Measurements from ENCODE around the gene STEAP1B.

The STEAP1B gene

DNA sequence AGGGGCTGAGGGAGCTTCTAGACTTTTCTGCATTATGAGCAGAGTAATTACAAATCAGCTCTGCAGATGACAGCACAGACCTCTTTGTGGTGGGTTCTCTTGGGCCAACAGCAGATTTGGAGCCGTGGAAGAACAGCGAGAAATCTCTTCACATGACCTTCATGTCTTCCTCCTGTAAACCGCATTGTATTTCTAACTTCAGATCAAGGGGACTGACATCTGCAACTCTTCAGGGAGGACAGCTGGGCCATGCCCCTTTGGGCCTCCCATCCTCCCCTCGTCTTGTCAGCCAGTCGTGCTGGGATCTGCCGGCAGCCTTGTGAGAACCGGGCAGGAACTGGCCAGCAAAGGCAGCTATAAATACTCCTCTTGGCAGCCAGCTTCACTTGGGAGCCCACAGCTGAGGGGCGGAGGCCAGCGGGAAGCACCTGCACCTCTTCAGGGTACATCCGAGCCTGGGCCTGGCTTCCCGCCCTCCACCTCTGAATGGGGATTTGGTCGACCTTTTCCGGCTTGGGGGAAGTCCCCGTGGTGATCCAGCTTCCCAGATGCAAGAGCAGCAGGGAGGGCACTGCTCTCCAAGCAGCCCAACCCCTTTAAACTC, 54.7 kb downstream of the STEAP1B start:
- H3K79me2 ChIP-seq: no peaks in the 10 kb centered on the region
- H3K4me1 ChIP-seq: no peaks in the 10 kb centered on the region
- no peak overlapping the region for H3K4me2 ChIP-seq (ENCODE audit: low read length)
- H3K9me3 ChIP-seq (ENCODE audit: control insufficient read depth, low read length): no peaks in the 10 kb centered on the region
- no peaks in the 10 kb centered on the region for H3K27me3 ChIP-seq (ENCODE audit: control insufficient read depth, insufficient read depth, low read length)
- no peak overlapping the region for H3K27ac ChIP-seq
- no peak overlapping the region for H3K9ac ChIP-seq
- TF ChIP-seq, protein P1, sequence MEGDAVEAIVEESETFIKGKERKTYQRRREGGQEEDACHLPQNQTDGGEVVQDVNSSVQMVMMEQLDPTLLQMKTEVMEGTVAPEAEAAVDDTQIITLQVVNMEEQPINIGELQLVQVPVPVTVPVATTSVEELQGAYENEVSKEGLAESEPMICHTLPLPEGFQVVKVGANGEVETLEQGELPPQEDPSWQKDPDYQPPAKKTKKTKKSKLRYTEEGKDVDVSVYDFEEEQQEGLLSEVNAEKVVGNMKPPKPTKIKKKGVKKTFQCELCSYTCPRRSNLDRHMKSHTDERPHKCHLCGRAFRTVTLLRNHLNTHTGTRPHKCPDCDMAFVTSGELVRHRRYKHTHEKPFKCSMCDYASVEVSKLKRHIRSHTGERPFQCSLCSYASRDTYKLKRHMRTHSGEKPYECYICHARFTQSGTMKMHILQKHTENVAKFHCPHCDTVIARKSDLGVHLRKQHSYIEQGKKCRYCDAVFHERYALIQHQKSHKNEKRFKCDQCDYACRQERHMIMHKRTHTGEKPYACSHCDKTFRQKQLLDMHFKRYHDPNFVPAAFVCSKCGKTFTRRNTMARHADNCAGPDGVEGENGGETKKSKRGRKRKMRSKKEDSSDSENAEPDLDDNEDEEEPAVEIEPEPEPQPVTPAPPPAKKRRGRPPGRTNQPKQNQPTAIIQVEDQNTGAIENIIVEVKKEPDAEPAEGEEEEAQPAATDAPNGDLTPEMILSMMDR (IDR thresholded peaks at IDR 0.05): no peak
- H2AFZ ChIP-seq: peak overlapping the region; percentile 5
- H3K4me3 ChIP-seq (ENCODE audit: low read depth, low read length): no peak overlapping the region
- H3K36me3 ChIP-seq (ENCODE audit: control insufficient read depth, insufficient read depth, low read length): no peaks in the 10 kb centered on the region

DNA sequence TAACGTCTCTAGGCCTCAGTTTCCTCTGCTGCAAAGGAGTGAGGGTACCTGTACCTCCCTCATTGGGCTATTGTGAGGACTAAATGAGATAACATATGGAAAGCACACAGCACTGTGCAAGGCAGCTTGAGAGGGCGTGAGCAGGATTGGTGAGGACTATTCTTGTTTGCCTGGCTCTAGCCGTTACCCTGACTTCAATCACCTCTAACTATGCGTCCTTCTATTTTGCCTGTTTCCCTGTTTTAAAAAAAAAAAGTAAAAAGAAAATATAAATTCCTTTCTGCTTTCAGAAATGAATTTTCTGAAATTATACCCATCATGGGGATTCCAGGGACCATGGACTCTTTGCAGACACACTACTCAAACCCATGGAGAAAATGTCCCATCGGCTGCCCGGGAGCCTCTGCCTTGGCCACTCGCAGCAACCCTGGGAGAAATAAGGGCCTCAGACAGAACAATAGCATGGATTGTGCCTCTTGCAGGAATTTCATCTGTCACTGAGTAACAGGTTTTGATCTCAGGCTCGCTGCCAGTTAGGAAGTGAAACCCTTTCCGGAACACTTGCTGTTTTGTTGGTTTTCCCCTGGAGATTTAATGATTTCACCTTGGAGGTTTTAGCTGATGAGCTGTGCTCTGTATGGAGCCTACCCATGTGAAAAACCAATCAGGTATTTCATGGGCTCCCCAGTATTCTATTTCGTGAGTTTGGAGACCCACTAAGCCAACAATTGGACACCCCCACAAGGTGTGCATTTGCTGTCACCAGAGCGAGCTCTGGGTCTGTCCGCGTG, 55.6 kb downstream of the STEAP1B start:
- Histone ChIP-seq H3K36me3 (ENCODE audit: control insufficient read depth, insufficient read depth, low read length) (no peaks in the 10 kb centered on the region), H3K9me3 (ENCODE audit: control insufficient read depth, low read length) (no peaks in the 10 kb centered on the region), H3K4me2 (ENCODE audit: low read length) (no peak overlapping the region), H3K27me3 (ENCODE audit: control insufficient read depth, insufficient read depth, low read length) (no peaks in the 10 kb centered on the region), H3K27ac (no peak overlapping the region), H3K4me1 (no peaks in the 10 kb centered on the region), H3K4me3 (ENCODE audit: low read depth, low read length) (no peak overlapping the region), H3K79me2 (no peaks in the 10 kb centered on the region), H2AFZ (no peak overlapping the region), H3K9ac (no peak overlapping the region)
- TF ChIP-seq, protein P1 (IDR thresholded peaks at IDR 0.05): no peak

DNA sequence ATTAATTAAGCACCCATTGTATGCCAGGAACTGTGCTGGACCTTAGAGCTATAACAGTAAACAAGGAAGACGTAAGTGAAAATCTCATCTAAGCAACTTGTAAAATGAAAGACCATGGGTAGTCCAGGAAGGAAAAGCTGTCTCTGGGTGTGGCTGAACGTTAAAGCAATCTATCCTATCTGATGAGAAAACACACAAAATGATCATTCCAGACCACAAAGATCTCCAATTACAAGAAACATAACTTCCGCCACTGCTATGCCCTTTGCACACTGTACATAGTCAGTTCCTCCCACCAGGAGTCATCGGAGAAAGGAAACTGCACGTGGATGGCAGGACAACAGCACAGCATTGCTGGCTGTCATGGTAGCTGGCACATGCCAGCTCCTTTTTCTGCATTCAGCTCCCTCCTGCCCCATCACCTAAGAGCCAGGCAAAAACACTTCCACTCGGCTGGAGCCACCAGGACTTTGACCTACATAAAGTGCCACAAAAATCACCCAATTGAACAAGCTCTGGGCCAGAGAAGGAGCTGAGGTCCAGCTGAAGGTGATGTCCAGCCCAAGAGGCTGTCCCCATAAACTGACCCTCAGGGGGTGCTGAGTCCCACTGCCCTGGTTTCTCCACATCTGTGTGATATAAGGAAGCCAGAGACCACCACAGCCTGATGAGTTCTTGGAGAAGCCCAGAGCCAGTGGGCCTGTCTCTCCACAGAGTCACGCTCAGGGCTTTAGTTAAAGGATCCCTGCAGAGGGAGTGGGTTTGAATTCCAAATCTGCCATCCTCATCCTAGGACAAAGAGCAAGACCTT, 56.4 kb downstream of the STEAP1B start:
- Histone ChIP-seq H3K4me2 (ENCODE audit: low read length) (no peak overlapping the region), H3K36me3 (ENCODE audit: control insufficient read depth, insufficient read depth, low read length) (no peaks in the 10 kb centered on the region), H3K4me1 (no peaks in the 10 kb centered on the region), H3K9ac (no peak overlapping the region), H3K79me2 (no peaks in the 10 kb centered on the region), H3K27me3 (ENCODE audit: control insufficient read depth, insufficient read depth, low read length) (no peaks in the 10 kb centered on the region), H3K27ac (no peak overlapping the region), H3K4me3 (ENCODE audit: low read depth, low read length) (no peak overlapping the region), H3K9me3 (ENCODE audit: control insufficient read depth, low read length) (no peaks in the 10 kb centered on the region), H2AFZ (no peak overlapping the region)
- TF ChIP-seq, protein P1 (IDR thresholded peaks at IDR 0.05): no peak

DNA sequence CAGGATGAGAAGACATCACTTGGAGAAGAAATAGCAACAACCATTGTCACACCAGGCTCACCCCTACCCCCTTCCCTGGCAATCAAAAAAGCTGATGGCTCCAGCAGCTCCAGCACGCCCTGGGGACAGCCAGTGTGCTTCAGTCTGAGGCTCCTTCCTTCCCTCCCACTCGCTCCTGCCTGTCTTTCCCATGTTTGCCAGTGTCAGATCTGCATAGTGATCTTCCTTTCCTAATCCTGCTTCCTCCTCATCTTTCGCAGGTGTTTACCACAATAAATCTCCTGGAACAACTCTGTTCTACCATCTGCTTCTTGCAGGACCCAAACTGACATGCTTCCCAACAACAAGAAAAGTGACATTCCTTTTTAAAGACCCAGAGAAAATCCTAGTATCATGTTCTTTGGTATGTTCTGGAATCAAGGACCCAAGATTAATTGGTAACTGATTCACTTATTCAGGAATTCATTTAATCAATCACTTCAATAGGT, 57.1 kb downstream of the STEAP1B start:
- no peak overlapping the region for H3K4me2 ChIP-seq (ENCODE audit: low read length)
- no peak overlapping the region for H2AFZ ChIP-seq
- no peaks in the 10 kb centered on the region for H3K79me2 ChIP-seq
- no peaks in the 10 kb centered on the region for H3K36me3 ChIP-seq (ENCODE audit: control insufficient read depth, insufficient read depth, low read length)
- no peaks in the 10 kb centered on the region for H3K4me1 ChIP-seq
- no peak overlapping the region for H3K27ac ChIP-seq
- H3K4me3 ChIP-seq (ENCODE audit: low read depth, low read length): no peak overlapping the region
- H3K9me3 ChIP-seq (ENCODE audit: control insufficient read depth, low read length): no peaks in the 10 kb centered on the region
- TF ChIP-seq, protein P1 (IDR thresholded peaks at IDR 0.05): no peak
- no peak overlapping the region for H3K9ac ChIP-seq
- no peaks in the 10 kb centered on the region for H3K27me3 ChIP-seq (ENCODE audit: control insufficient read depth, insufficient read depth, low read length)

Data from parathyroid adenoma (tissue), 2 donors.